Gastrocnemius medialis (tissue), 4 donors: ENCODE measurements around the gene CENPQ.

Experiments used
- POLR2A ChIP-seq, 2 donors: fragments of 450-650 bp; IDR thresholded peaks; one replicate each; pipeline ENCODE4 v1.6.1; 2017; ENCODE audit warnings: antibody characterized with exemption in 2 of 2, mild to moderate bottlenecking in 2 of 2, moderate library complexity in 2 of 2
- TF ChIP-seq, protein P1 (sequence below), 5 experiments: fragments of 450-650 bp in 3 of 5; fragments of 200-600 bp in 2 of 5; sonication (generic) in 2 of 5; IDR thresholded peaks in 4 of 5; conservative IDR thresholded peaks in 1 of 5; 1 replicate in 4 of 5; 2 replicates in 1 of 5; pipeline ENCODE4 v1.5.1; 2016 to 2019; ENCODE audit warnings: antibody characterized with exemption in 5 of 5, mild to moderate bottlenecking in 3 of 5, moderate library complexity in 3 of 5

- TF ChIP-seq, protein P1, sequence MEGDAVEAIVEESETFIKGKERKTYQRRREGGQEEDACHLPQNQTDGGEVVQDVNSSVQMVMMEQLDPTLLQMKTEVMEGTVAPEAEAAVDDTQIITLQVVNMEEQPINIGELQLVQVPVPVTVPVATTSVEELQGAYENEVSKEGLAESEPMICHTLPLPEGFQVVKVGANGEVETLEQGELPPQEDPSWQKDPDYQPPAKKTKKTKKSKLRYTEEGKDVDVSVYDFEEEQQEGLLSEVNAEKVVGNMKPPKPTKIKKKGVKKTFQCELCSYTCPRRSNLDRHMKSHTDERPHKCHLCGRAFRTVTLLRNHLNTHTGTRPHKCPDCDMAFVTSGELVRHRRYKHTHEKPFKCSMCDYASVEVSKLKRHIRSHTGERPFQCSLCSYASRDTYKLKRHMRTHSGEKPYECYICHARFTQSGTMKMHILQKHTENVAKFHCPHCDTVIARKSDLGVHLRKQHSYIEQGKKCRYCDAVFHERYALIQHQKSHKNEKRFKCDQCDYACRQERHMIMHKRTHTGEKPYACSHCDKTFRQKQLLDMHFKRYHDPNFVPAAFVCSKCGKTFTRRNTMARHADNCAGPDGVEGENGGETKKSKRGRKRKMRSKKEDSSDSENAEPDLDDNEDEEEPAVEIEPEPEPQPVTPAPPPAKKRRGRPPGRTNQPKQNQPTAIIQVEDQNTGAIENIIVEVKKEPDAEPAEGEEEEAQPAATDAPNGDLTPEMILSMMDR (IDR thresholded peaks at IDR 0.05 in 4 of 5, conservative IDR thresholded peaks at IDR 0.05 in 1 of 5), result no peak
- TF ChIP-seq POLR2A (IDR thresholded peaks at IDR 0.05), result no peak
Measured at GRCh38 chr6:49535795-49536194, 72.6 kb downstream of the CENPQ start.
